Uterus (tissue), 2 donors: Measurements from ENCODE around the gene PLD1.

ENCODE experiments used
- CTCF ChIP-seq, 4 experiments: fragments of 200-600 bp in 2 of 4; fragments of 450-650 bp in 2 of 4; sonication (generic) in 2 of 4; IDR thresholded peaks; one replicate each; pipeline ENCODE4 v1.5.1; 2016 to 2019; ENCODE audit warnings: antibody characterized with exemption in 4 of 4, mild to moderate bottlenecking in 2 of 4, moderate library complexity in 1 of 4
- POLR2A ChIP-seq, 2 donors: fragments of 450-650 bp; IDR thresholded peaks; one replicate each; pipeline ENCODE4 v1.6.1; 2016; ENCODE audit warnings: antibody characterized with exemption in 2 of 2, mild to moderate bottlenecking in 1 of 2, moderate library complexity in 1 of 2

- TF ChIP-seq POLR2A (IDR thresholded peaks at IDR 0.05) (no peak), CTCF (IDR thresholded peaks at IDR 0.05) (no peak)
Measured at GRCh38 chr3:171711461-171712170, 98.7 kb downstream of the PLD1 start.
